PC-9 (cell line): ENCODE results near the gene SF3A2.

Source experiments
- CTCF ChIP-seq: fragments of 200-600 bp; sonication (generic); conservative IDR thresholded peaks from 2 replicates; pipeline ENCODE4 v1.6.1; 2017; ENCODE audit warnings: mixed run types, antibody characterized with exemption, mild to moderate bottlenecking, moderate library complexity
- EZH2 ChIP-seq: fragments of 200-600 bp; sonication (generic); IDR thresholded peaks from 2 replicates; pipeline ENCODE4 v1.8.0; 2017; ENCODE audit warnings: antibody characterized with exemption, low read depth

DNA sequence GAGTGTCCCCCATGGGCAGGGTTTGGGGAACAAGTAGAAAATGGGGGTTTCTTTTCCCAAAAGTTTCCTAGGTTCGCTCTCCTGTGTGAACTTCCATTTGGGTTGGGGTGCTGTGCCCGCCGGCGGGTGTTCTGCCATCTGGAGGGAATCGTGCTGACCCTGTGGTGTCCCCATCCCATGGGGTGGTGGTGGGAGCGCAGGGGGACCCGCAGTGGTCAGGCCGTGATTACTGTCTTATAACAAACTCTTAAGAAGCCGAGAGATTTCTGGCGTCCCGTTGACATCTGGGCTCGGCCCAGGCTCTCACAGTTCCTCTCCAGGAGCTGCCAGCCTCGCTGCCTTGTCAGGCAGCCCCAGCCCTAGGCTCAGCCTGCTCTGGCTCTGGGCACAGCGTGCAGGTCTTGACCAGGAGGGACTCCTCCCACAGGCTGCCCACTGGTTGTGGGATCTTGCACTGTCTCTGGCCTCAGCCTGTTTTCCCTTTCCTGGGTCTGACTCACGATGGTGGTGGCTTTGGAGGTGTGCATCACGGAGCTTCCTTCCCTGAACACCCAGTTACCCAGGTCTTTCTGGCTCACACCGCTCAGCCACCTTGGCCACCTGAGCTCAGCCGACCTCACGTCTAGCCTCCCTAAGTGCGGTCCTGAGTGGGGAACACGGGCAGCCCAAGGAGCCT lies 35.0 kb upstream of the SF3A2 start:
- TF ChIP-seq EZH2 (no peak), CTCF (no peak)
